Vagina (tissue), 2 donors: ENCODE data around the gene MGAT5B.

Source experiments
- CTCF ChIP-seq, 3 experiments: fragments of 450-650 bp in 2 of 3; fragments of 200-600 bp in 1 of 3; sonication (generic) in 1 of 3; IDR thresholded peaks; one replicate each; pipeline ENCODE4 v1.5.1; 2017 to 2019; ENCODE audit warnings: antibody characterized with exemption in 3 of 3, mild to moderate bottlenecking in 2 of 3, moderate library complexity in 2 of 3
- POLR2A ChIP-seq, 2 donors: fragments of 450-650 bp; IDR thresholded peaks; one replicate each; pipeline ENCODE4 v1.6.1; 2017; ENCODE audit warnings: antibody characterized with exemption in 2 of 2, mild to moderate bottlenecking in 2 of 2, moderate library complexity in 2 of 2
- POLR2AphosphoS5 ChIP-seq, 2 donors: sonication (generic); formaldehyde crosslinking; IDR thresholded peaks; one replicate each; pipeline ENCODE4 v1.9.0; 2017; ENCODE audit warnings: antibody characterized with exemption in 2 of 2, mild to moderate bottlenecking in 2 of 2, low read depth in 1 of 2; ENCODE audit not compliant: insufficient read depth in 1 of 2

GRCh38 chr17:76894842-76895241, 26.6 kb downstream of the MGAT5B start:
- TF ChIP-seq CTCF (IDR thresholded peaks at IDR 0.05) (no peak), POLR2AphosphoS5 (IDR thresholded peaks at IDR 0.05; ENCODE audit: insufficient read depth in 1 of 2, low read depth in 1 of 2) (no peak), POLR2A (IDR thresholded peaks at IDR 0.05) (no peak)
